Ascending aorta (tissue), 1 donor: ENCODE results near the gene MTF2. TPM values are rescaled to one million over a fixed set of nuclear protein-coding genes. Genes with fewer than 3 reads are reported as not detected.

ENCODE experiments used
- total RNA-seq: library from RNA; depleted of rRNA; stranded (reverse); fragments of >200 nt; gene quantifications from one replicate; pipeline ENCODE4 v1.1.0, GENCODE V29; 2016

Gene MTF2
- total RNA-seq, 1 donor from 2014 or later: 2.3 TPM

Other genes starting within 250 kb of the MTF2 start
- 617 TPM for gene RPL5, start 247.2 kb upstream of the MTF2 start, total RNA-seq
- 7.0 TPM for gene DIPK1A, start 117.8 kb upstream of the MTF2 start, total RNA-seq
- gene TMED5, start 101.1 kb downstream of the MTF2 start, total RNA-seq: 39.1 TPM
- gene CCDC18, start 101.4 kb downstream of the MTF2 start, total RNA-seq: 1.4 TPM